Measurements from ENCODE around the gene ITIH3.

DNA sequence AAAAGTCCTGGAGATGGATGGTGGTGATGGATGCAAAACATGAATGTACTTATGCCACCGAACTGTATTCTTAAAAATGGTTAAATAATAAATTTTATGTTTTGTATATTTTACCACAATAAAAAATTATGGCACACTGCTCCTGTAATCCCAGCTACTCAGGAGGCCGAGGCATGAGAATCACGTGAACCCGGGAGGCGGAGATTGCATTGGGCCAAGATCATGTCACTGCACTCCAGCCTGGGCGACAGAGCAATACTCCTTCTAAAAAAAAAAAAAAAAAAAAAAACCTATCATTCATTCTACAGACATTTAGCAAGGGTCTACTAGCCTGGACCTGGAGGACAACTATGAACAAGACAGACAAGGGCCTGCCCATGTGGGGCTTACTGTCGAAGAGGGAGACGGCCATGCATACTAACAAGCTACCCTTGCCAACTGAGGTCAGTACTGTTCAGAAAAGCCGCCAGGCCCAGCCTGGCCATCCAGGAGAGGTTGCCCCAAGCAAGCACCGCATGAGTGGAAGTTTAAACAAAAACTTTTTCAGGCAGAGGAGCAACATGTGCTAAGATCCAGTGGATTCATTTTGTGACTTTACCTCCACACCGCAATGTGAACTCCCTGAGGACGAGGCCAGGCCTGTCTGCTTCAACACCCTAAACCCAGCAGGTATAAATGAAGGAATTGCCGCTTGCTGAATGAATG, 21.1 kb upstream of the ITIH3 start:
- TF ChIP-seq YY1 (IDR thresholded peaks at IDR 0.05; ENCODE audit: insufficient read depth, insufficient read length) (no peak), SUZ12 (IDR thresholded peaks at IDR 0.05; ENCODE audit: extremely low read depth, insufficient read depth, insufficient read length) (no peak)
